Measurements from ENCODE around the gene ENAH. TPM values are rescaled to one million over a fixed set of nuclear protein-coding genes. Genes with fewer than 3 reads are reported as not detected.
A peak's percentile ranks its signal among the peaks of the same experiment; 100 is the strongest.

Gene ENAH
- total RNA-seq, 1 experiment from 2014 or later = 285 TPM

DNA sequence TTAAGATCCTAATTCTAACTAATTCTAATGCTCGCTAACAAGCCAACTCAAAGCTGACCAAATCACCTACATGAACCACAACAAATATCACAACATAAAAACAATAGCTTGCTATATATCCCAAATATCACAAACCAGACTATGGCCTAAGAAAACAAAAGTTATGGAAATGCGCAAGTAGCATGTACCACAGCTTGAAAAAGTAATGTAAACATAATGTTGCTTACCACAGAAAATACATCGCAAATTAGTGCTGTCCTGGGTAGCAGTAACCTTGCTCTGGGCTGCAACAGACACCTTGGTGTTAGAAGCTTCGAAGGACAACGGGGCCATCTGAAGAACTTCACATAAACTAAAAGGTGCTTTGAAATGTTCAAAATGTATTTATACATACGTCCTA is 117.6 kb downstream of the ENAH start:
- Histone ChIP-seq H3K14ac (ENCODE audit: insufficient read depth, low read length) (no peak overlapping the region), H4K8ac (replicated peaks; ENCODE audit: insufficient read length, low read depth, low read length) (no peak overlapping the region), H2BK20ac (ENCODE audit: low read depth, low read length, poor library complexity, severe bottlenecking) (no peak overlapping the region), H3K27ac (ENCODE audit: insufficient read length, low read depth, low read length) (no peak overlapping the region), H3K79me1 (ENCODE audit: insufficient read depth, low read depth, low read length, poor library complexity, severe bottlenecking) (peaks cover 3% of the 10 kb centered on the region), H3K4me1 (ENCODE audit: insufficient read depth, low read length) (peaks cover 12% of the 10 kb centered on the region; the same call in 1 of the 2 replicates), H3K9me3 (ENCODE audit: control insufficient read depth, low read depth, low read length) (no peaks in the 10 kb centered on the region), H2AK5ac (ENCODE audit: insufficient read length, low read length) (no peak overlapping the region), H3K18ac (ENCODE audit: insufficient read length, low read depth, low read length) (no peak overlapping the region), H2BK12ac (ENCODE audit: insufficient read length, low read depth, low read length) (no peak overlapping the region), H2AFZ (ENCODE audit: low read length) (no peak overlapping the region), H3K23me2 (ENCODE audit: insufficient read length, low read depth, low read length, poor library complexity, severe bottlenecking) (no peaks in the 10 kb centered on the region), H2BK15ac (ENCODE audit: low read depth, low read length) (no peak overlapping the region), H4K91ac (ENCODE audit: insufficient read length, low read depth, low read length) (no peak overlapping the region), H3K27me3 (ENCODE audit: insufficient read depth, low read length) (no peaks in the 10 kb centered on the region), H3K4ac (ENCODE audit: low read depth, low read length) (no peak overlapping the region), H3K79me2 (ENCODE audit: insufficient read depth, low read length) (peaks cover 8% of the 10 kb centered on the region; the same call in 1 of the 2 replicates), H4K20me1 (ENCODE audit: control insufficient read depth, insufficient read depth, insufficient read length) (no peaks in the 10 kb centered on the region), H3K4me2 (ENCODE audit: insufficient read depth, insufficient read length, low read length) (no peak overlapping the region), H3T11ph (ENCODE audit: low read length) (no peak overlapping the region), H3K23ac (ENCODE audit: insufficient read length, low read depth, low read length) (no peak overlapping the region), H3K56ac (ENCODE audit: insufficient read length, low read depth, low read length) (no peak overlapping the region), H2BK120ac (ENCODE audit: low read depth, low read length, poor library complexity, severe bottlenecking) (no peak overlapping the region), H3K9ac (ENCODE audit: extremely low read depth, insufficient read length, low read length) (no peak overlapping the region), H4K5ac (ENCODE audit: insufficient read length, low read depth, low read length) (no peak overlapping the region), H2BK5ac (ENCODE audit: insufficient read length, low read length) (no peak overlapping the region)
- H3K4me3 Mint-ChIP-seq = peak overlapping the region in 1 of 2 experiments; percentile 48; a peak in 2 of 5 replicates
- WGBS (ENCODE audit: extremely low coverage, insufficient read length, low lambda C conversion rate) = no CpG with 5 or more reads among the region's 6 CpGs
- TF ChIP-seq, protein P1, sequence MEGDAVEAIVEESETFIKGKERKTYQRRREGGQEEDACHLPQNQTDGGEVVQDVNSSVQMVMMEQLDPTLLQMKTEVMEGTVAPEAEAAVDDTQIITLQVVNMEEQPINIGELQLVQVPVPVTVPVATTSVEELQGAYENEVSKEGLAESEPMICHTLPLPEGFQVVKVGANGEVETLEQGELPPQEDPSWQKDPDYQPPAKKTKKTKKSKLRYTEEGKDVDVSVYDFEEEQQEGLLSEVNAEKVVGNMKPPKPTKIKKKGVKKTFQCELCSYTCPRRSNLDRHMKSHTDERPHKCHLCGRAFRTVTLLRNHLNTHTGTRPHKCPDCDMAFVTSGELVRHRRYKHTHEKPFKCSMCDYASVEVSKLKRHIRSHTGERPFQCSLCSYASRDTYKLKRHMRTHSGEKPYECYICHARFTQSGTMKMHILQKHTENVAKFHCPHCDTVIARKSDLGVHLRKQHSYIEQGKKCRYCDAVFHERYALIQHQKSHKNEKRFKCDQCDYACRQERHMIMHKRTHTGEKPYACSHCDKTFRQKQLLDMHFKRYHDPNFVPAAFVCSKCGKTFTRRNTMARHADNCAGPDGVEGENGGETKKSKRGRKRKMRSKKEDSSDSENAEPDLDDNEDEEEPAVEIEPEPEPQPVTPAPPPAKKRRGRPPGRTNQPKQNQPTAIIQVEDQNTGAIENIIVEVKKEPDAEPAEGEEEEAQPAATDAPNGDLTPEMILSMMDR (conservative IDR thresholded peaks at IDR 0.05) = no peak
- H3K9me3 Mint-ChIP-seq = no peaks in the 10 kb centered on the region
- H3K36me3 Mint-ChIP-seq (ENCODE audit: insufficient read depth in 1 of 3, low read depth in 3 of 3) = peaks cover 3 to 7% (median 6%) of the 10 kb centered on the region in 3 experiments; a peak in 4 of 7 replicates
- peak overlapping the region in 2 of 3 experiments; percentile 65 to 89; a peak in 5 of 7 replicates for H3K27ac Mint-ChIP-seq
- DNase-seq = no peak
- no peaks in the 10 kb centered on the region for H3K27me3 Mint-ChIP-seq (ENCODE audit: low read depth)
- peaks cover 58 to 65% of the 10 kb centered on the region in 2 experiments for H3K4me1 Mint-ChIP-seq
